ENCODE results near the gene ELOVL6. TPM values are rescaled to one million over a fixed set of nuclear protein-coding genes. Genes with fewer than 3 reads are reported as not detected.
"Not testable (repeated sequence)": the region's sequence is repeated elsewhere in the genome, so short reads cannot be mapped to it uniquely, and the experiment has no call there.

Gene ELOVL6, protein sequence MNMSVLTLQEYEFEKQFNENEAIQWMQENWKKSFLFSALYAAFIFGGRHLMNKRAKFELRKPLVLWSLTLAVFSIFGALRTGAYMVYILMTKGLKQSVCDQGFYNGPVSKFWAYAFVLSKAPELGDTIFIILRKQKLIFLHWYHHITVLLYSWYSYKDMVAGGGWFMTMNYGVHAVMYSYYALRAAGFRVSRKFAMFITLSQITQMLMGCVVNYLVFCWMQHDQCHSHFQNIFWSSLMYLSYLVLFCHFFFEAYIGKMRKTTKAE
- 1 to 10 TPM; 7.2 to 7.9 TPM for total RNA-seq

DNA sequence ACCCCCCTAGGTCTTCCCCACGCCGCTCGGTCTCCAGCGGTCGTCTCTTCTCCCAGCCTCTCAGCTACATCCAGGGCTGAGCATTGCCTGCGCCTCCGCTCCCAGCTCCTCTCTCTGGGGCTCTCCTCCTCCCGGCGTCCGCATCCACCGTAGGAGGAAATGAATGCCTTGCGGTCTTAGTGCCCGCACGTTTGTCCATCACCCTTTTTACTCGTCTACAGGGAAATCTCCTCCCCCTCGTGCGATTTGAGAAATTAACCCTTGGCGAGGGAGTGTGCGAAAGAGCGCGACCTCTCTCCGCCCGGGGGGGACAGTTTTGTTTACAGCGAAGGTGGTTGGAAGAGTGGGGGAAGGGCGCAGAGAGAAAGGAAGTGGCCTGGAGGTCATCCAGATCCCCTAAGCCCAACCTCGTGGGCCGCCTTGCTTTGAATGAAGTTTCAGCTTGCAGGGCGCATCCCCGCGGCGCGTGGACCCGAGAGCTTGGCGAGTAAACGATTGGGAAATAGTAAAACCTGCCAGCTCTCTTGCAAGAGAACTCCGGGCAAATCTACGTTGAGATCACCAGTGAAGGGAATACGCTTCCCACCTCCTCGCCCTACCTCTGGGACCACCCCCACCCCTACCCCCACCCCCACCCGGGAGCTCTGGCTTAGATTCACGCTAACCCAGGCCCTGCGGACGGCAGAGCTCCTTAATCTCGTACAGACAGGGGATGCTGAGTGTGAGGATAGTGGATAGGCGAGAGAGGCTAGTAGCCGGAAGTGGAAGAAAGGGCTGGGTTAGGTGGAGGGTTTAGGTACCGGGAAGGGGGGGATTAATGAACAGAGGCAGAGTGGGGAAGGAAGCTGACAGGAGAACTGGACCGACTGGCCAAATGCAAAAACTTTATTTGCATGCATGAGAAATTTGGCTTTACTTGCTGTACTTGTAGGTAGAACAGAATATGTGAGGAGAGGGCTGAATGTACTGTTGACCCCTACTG is at the start of gene ELOVL6:
TSS of gene ELOVL6 (minus strand) at position 181 of the 982 bp plus-strand sequence. CDS start 280 bp downstream, outside the sequence.
- Mint-ChIP-seq H3K4me1 (ENCODE audit: low read depth) (peaks cover 22% of the 10 kb centered on the region), H3K4me3 (peak within 1 kb of the TSS; percentile 95), H3K36me3 (ENCODE audit: low read depth) (peaks cover 7% of the 10 kb centered on the region), H3K27me3 (ENCODE audit: low read depth) (no peaks in the 10 kb centered on the region), H3K9me3 (no peaks in the 10 kb centered on the region), H3K27ac (peak within 1 kb of the TSS; percentile 96)
- intact Hi-C loops (cut with micrococcal nuclease), result loop anchor here (5.0 to 10.0 kb wide), 7 partner anchors 191 to 1949 kb away; partner anchors contain the start of genes CASP6, FAM241A, RPL34 and SEC24B
- CTCF ChIA-PET, result interaction anchor here (0.6 to 1.4 kb wide), 6 partner anchors 9 to 316 kb away, joined by 3 to 5 read pairs (median 5); no protein-coding TSS in a partner anchor
- peak; percentile 62 for DNase-seq

DNA sequence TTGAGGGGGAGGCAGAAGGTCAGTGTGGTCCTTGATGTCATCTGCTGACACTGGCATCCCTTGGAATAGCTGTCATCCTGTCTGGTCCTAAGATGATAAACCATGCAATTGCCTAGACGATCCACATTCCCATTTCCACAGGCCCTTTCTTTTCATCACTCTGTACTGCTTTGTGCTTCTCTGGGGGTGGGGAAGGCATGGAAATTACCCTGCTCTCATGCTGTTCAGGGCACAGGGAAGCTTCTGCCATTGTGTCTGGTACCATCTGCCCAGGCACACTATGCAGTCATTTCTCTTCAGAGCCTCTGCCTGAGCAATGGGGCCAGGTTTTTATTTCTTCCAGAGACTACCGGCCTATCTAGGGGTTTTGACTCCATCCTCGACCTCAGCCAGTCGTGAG is 49.7 kb upstream of the ELOVL6 start:
- CTCF ChIA-PET, result interaction anchor here (1.5 kb wide), 1 partner anchor 198 kb away, joined by 3 read pairs; no protein-coding TSS in a partner anchor
- Mint-ChIP-seq H3K36me3 (ENCODE audit: low read depth) (no peaks in the 10 kb centered on the region), H3K27me3 (ENCODE audit: low read depth) (peaks cover 2% of the 10 kb centered on the region), H3K4me1 (ENCODE audit: low read depth) (no peaks in the 10 kb centered on the region), H3K4me3 (no peak overlapping the region), H3K27ac (no peak overlapping the region), H3K9me3 (no peaks in the 10 kb centered on the region)
- no peak for DNase-seq
- intact Hi-C loops (cut with micrococcal nuclease), result no loop called here

DNA sequence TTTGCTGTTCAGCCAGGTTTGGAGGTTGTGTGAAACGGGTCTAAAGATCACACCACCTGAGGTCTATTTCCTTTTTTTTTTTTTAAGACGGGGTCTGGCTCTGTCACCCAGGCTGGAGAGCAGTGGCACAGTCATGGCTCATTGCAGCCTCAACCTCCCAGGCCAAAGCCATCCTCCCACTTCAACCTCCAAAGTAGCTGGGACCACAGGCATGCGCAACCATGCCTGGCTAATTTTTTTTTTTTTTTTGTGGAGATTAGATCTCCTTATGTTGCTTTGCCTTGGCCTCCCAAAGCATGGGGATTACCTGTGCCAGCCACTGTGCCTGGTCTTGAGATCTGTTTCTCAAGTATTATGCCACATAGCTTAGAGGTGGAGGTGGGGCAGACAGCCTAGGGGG is 49.2 kb upstream of the ELOVL6 start:
- peaks cover 2% of the 10 kb centered on the region for H3K27me3 Mint-ChIP-seq (ENCODE audit: low read depth)
- intact Hi-C loops (cut with micrococcal nuclease), result no loop called here
- CTCF ChIA-PET, result interaction anchor here (0.7 to 1.5 kb wide), 3 partner anchors 8 to 198 kb away, joined by 3 to 4 read pairs (median 3); no protein-coding TSS in a partner anchor
- H3K27ac Mint-ChIP-seq, result no peak overlapping the region
- no peak for DNase-seq
- no peaks in the 10 kb centered on the region for H3K4me1 Mint-ChIP-seq (ENCODE audit: low read depth)
- no peak overlapping the region for H3K4me3 Mint-ChIP-seq
- H3K9me3 Mint-ChIP-seq, result no peaks in the 10 kb centered on the region
- H3K36me3 Mint-ChIP-seq (ENCODE audit: low read depth), result no peaks in the 10 kb centered on the region

DNA sequence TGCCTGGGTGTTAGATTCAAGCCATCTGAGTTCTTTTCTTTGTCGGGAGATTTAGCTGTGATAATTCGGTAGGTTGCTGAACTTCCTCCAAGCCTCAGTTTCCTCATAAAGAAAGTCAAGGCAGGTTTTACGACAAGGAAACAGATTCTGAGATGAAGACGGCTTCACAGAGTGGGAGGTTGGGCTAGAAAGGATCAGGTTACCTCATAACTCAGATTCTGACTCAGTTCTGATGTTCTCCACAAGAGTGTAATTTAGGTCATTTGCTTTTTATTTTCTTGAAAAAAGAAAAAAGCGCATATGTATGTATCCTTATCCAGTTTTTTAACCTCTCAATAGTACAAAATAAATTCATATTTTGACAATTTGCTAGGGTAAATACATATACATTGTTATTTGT is 47.2 kb upstream of the ELOVL6 start:
- Mint-ChIP-seq H3K27ac (no peak overlapping the region), H3K4me1 (ENCODE audit: low read depth) (no peaks in the 10 kb centered on the region), H3K27me3 (ENCODE audit: low read depth) (no peaks in the 10 kb centered on the region), H3K9me3 (no peaks in the 10 kb centered on the region), H3K4me3 (no peak overlapping the region), H3K36me3 (ENCODE audit: low read depth) (no peaks in the 10 kb centered on the region)
- no peak for DNase-seq
- CTCF ChIA-PET, result interaction anchor here (0.5 kb wide), 1 partner anchor 99 kb away, joined by 3 read pairs; no protein-coding TSS in a partner anchor
- intact Hi-C loops (cut with micrococcal nuclease), result no loop called here

DNA sequence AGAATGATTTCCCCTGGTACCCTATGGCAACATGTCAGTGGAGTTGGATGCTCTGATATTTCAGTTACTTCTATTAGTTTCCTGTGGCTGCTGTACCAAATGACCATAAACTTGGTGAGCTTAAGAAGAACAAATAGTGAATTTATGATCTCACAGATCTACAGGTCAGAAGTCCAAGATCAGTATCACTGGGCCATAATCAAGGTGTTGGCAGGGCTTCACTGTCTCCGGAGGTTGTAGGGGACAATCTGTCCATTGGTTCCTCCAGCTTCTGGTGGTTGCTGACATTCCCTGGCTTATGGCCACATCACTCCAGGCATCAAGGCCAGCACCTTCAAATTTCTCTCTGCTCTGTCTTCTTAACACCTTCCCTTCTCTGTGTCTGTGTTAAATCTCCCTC is 37.9 kb upstream of the ELOVL6 start:
- Mint-ChIP-seq H3K27me3 (ENCODE audit: low read depth) (peaks cover 10% of the 10 kb centered on the region), H3K27ac (no peak overlapping the region), H3K9me3 (no peaks in the 10 kb centered on the region), H3K4me3 (no peak overlapping the region), H3K4me1 (ENCODE audit: low read depth) (no peaks in the 10 kb centered on the region), H3K36me3 (ENCODE audit: low read depth) (no peaks in the 10 kb centered on the region)
- no peak for DNase-seq
- CTCF ChIA-PET, result no interaction called here
- intact Hi-C loops (cut with micrococcal nuclease), result no loop called here

DNA sequence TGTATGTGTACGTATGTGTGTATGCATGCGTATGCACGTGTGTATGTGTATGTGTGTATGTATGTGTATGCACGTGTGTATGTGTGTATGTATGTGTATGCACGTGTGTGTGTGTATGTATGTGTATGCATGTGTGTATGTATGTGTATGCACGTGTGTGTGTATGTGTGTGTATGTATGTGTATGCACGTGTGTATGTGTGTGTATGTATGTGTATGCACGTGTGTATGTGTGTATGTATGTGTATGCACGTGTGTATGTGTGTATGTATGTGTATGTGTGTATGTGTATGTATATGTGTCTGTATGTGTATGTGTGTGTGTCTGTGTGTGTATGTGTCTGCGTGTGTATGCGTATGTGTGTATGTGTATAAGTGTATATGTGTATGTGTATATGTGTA is 35.2 kb upstream of the ELOVL6 start:
- intact Hi-C loops (cut with micrococcal nuclease); H3K27me3 Mint-ChIP-seq (ENCODE audit: low read depth); DNase-seq; H3K36me3 Mint-ChIP-seq (ENCODE audit: low read depth); H3K9me3 Mint-ChIP-seq; H3K4me1 Mint-ChIP-seq (ENCODE audit: low read depth); H3K4me3 Mint-ChIP-seq; CTCF ChIA-PET; H3K27ac Mint-ChIP-seq: not testable (repeated sequence)

DNA sequence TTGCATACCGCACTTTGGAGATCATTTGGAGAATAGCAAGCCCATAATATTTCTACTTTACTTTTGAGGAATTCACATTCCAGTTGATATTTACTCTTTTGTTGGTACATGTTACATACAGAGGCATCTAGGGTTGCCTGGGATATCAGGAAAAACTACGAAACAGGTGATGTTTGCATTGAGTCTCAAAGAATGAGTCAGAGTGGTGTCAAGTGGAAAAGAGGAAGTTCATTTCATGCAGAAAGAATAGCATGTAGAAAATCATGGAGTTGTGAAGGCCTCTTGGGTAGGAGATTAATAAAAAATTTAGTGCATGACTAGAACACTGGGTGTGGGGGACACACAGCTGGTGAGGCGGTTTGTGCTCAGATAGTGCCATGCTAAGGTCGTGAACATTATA is 33.5 kb upstream of the ELOVL6 start:
- H3K27ac Mint-ChIP-seq, result no peak overlapping the region
- no peaks in the 10 kb centered on the region for H3K36me3 Mint-ChIP-seq (ENCODE audit: low read depth)
- H3K4me3 Mint-ChIP-seq, result no peak overlapping the region
- intact Hi-C loops (cut with micrococcal nuclease), result no loop called here
- H3K9me3 Mint-ChIP-seq, result no peaks in the 10 kb centered on the region
- CTCF ChIA-PET, result no interaction called here
- H3K27me3 Mint-ChIP-seq (ENCODE audit: low read depth), result peaks cover 3% of the 10 kb centered on the region
- H3K4me1 Mint-ChIP-seq (ENCODE audit: low read depth), result peaks cover 1% of the 10 kb centered on the region
- no peak for DNase-seq

DNA sequence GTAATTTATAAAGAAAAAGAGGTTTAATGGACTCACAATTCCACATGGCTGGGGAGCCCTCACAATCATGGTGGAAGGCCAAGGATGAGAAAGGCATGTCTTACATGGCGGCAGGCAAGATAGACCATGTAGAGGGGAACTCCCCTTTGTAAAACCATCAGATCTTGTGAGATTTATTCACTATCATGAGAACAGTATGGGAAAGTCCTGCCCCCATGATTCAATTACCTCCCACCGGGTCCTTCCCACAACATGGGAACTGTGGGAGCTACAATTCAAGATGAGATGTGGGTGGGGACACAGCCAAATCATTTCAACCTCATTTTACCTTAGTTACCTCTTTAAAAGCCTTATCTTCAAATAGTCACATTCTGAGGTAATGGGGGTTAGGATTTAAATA is 30.9 kb upstream of the ELOVL6 start:
- H3K36me3 Mint-ChIP-seq (ENCODE audit: low read depth), result no peaks in the 10 kb centered on the region
- no peaks in the 10 kb centered on the region for H3K27me3 Mint-ChIP-seq (ENCODE audit: low read depth)
- DNase-seq, result no peak
- CTCF ChIA-PET, result no interaction called here
- H3K4me3 Mint-ChIP-seq, result no peak overlapping the region
- intact Hi-C loops (cut with micrococcal nuclease), result no loop called here
- no peak overlapping the region for H3K27ac Mint-ChIP-seq
- H3K9me3 Mint-ChIP-seq, result no peaks in the 10 kb centered on the region
- peaks cover 1% of the 10 kb centered on the region for H3K4me1 Mint-ChIP-seq (ENCODE audit: low read depth)

DNA sequence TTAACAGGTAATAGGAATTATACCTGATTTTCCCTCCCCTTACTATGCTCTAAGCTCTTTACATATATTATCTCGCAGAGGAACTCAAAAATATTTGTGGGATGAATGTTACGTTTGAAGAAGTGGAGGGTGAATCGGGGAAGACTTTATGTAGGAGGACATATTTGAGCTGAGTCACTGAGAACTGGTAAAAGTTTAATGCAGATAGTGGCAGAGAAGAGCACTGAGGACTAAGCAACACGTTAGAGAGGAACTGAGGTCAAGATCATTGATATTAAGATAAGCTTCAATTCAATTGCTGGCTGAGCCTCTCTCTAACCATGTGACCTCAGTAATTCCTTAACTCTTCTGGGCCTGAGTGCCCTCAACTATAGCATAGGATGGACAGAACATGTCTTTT is 26.4 kb upstream of the ELOVL6 start:
- peaks cover under 1% of the 10 kb centered on the region for H3K9me3 Mint-ChIP-seq

DNA sequence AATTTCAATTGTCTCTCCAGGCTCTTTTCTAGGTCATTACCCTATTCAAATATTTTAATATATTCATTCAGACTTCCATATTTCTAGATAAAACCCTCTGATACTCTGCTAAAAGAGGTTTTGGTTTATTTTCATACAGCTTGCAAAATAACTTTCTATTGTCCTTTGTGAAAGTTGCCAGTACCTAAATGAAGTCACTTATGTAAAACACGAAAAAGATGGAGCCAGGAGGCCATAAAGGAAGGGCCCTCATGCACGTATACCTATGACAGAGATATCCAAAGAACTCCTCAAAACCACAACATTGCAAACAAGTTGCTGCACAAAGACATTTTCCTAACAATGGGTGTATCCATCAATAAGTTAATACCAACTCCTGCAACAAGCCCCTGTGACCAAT is 25.7 kb upstream of the ELOVL6 start:
- no peak for DNase-seq
- Mint-ChIP-seq H3K9me3 (peaks cover 5% of the 10 kb centered on the region), H3K27me3 (ENCODE audit: low read depth) (peaks cover 2% of the 10 kb centered on the region), H3K4me3 (no peak overlapping the region), H3K36me3 (ENCODE audit: low read depth) (no peaks in the 10 kb centered on the region), H3K27ac (no peak overlapping the region), H3K4me1 (ENCODE audit: low read depth) (no peaks in the 10 kb centered on the region)
- CTCF ChIA-PET, result no interaction called here
- intact Hi-C loops (cut with micrococcal nuclease), result no loop called here

More for the DNA sequence above, 26.4 kb upstream of the ELOVL6 start:
- DNase-seq, result no peak
- H3K36me3 Mint-ChIP-seq (ENCODE audit: low read depth), result no peaks in the 10 kb centered on the region
- intact Hi-C loops (cut with micrococcal nuclease), result no loop called here
- H3K27ac Mint-ChIP-seq, result no peak overlapping the region
- CTCF ChIA-PET, result no interaction called here
- H3K4me3 Mint-ChIP-seq, result no peak overlapping the region
- peaks cover 2% of the 10 kb centered on the region for H3K27me3 Mint-ChIP-seq (ENCODE audit: low read depth)
- no peaks in the 10 kb centered on the region for H3K4me1 Mint-ChIP-seq (ENCODE audit: low read depth)

DNA sequence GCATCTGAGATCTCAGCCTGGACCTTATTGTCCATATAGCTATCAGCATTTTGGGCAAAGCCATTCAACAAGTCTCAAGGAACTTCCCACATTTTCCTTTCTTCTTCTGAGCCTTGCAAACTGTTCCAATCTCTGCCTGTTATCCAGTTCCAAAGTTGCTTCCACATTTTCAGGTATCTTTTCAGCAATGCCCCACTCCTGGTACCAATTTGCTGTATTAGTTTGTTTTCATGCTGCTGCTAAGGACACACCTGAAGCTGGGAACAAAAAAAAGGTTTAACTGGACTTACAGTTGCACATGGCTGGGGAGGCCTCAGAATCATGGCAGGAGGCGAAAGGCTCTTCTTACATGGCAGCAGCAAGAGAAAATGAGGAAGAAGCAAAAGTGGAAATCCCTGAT is 20.5 kb upstream of the ELOVL6 start:
- Mint-ChIP-seq H3K9me3 (peaks cover 11% of the 10 kb centered on the region), H3K27me3 (ENCODE audit: low read depth) (peaks cover 12% of the 10 kb centered on the region)
- H3K4me1 Mint-ChIP-seq (ENCODE audit: low read depth); H3K27ac Mint-ChIP-seq; intact Hi-C loops (cut with micrococcal nuclease); H3K4me3 Mint-ChIP-seq; DNase-seq; H3K36me3 Mint-ChIP-seq (ENCODE audit: low read depth): not testable (repeated sequence)
- CTCF ChIA-PET, result interaction anchor here (1.0 to 1.5 kb wide), 2 partner anchors 18 to 292 kb away, joined by 3 read pairs; no protein-coding TSS in a partner anchor

DNA sequence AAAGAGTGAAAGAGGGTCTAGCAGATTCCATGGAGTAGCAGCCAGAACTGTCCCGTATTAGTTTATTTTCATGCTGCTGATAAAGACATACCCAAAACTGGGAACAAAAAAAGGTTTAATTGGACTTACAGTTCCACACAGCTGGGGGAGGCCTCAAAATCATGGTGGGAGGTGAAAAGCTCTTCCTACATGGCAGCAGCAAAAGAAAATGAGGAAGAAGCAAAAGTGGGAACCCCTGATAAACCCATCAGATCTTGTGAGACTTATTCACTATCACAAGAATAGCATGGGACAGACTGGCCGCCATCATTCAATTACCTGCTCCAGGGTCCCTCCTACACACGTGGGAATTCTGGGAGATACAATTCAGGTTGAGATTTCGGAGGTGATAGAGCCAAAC is 18.8 kb upstream of the ELOVL6 start:
- intact Hi-C loops (cut with micrococcal nuclease); H3K4me3 Mint-ChIP-seq; CTCF ChIA-PET: not testable (repeated sequence)

More for the DNA sequence above, 18.8 kb upstream of the ELOVL6 start:
- peaks cover 11% of the 10 kb centered on the region for H3K9me3 Mint-ChIP-seq
- H3K27ac Mint-ChIP-seq; H3K27me3 Mint-ChIP-seq (ENCODE audit: low read depth); H3K4me1 Mint-ChIP-seq (ENCODE audit: low read depth); DNase-seq; H3K36me3 Mint-ChIP-seq (ENCODE audit: low read depth): not testable (repeated sequence)

All from activated naive CD4-positive, alpha-beta T cell treated with anti-CD3 and anti-CD28 coated beads for 36 hours (primary cell).